ENCODE measurements around the gene MCHR1. TPM values are rescaled to one million over a fixed set of nuclear protein-coding genes. Genes with fewer than 3 reads are reported as not detected.
"Not testable (repeated sequence)": the region's sequence is repeated elsewhere in the genome, so short reads cannot be mapped to it uniquely, and the experiment has no call there.

Gene MCHR1
- total RNA-seq, 2 donors from 2014 or later = 0.53 TPM; not detected in 1

DNA sequence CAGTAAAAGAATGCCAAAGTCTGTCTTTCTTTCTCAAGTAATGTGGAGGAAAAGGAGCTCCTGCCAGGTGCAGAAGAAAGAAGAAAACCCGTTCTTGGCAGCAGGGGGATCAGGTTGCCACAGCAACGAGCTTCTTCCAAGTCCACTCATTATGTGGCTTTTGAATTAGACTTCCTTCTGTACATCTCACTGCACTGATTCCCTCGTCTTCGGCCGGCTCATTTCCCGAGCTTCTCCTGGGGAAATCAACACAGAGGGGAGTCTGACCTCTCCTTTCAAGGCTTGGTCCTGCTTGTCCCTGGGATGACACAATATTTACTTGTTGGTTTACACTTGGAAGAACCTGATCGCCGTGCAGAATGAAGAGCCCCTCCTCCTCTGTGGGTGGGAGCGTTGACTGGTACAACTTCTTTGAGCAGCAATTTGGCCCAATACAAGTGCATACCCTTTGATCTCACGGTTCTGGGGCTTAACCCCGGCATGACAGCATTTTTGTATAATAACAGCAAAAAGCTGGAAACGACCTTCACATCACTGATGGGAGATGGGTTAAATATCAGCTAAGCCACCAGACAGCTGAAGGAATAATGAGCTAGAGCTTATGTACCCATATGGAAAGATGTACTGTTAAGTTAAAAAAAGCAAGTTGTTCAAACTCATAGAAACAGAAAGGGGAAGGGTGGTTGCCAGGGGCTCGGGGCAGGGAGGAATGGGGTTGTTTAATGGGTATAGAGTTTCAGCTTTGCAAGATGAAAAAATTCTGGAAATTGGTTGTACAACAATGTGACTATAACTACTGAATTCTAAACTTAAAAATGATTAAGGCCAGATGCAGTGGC lies 35.4 kb downstream of the MCHR1 start:
- Histone ChIP-seq H3K36me3 (ENCODE audit: control insufficient read depth, insufficient read depth, low read length) (no peaks in the 10 kb centered on the region), H3K27ac (ENCODE audit: low read depth, low read length) (peak overlapping the region; percentile 82), H3K4me1 (ENCODE audit: control insufficient read depth, insufficient read depth, low read length) (peaks cover 4% of the 10 kb centered on the region), H3K9me3 (ENCODE audit: control insufficient read depth, low read length) (no peaks in the 10 kb centered on the region), H3K4me3 (ENCODE audit: low read length) (peak overlapping the region; percentile 8), H3K27me3 (ENCODE audit: control insufficient read depth, insufficient read depth, low read length, poor library complexity, severe bottlenecking) (no peaks in the 10 kb centered on the region), H3K9ac (ENCODE audit: extremely low read depth, low read length, poor library complexity, severe bottlenecking) (peak overlapping the region; percentile 3)
- peak overlapping the region; percentile 80 for H3K27ac Mint-ChIP-seq
- 8 to 19% methylated on average over 12 to 13 of the region's 13 CpGs for WGBS, 2 experiments (ENCODE audit: insufficient coverage in 1 of 2, insufficient read length in 1 of 2)
- H3K27me3 Mint-ChIP-seq (ENCODE audit: insufficient read depth) = peaks cover 2% of the 10 kb centered on the region
- peak overlapping the region; percentile 27 for H3K4me3 Mint-ChIP-seq
- peak; percentile 83 for DNase-seq
- no peak for TF ChIP-seq CTCF (conservative IDR thresholded peaks at IDR 0.05)
- no peaks in the 10 kb centered on the region for H3K36me3 Mint-ChIP-seq (ENCODE audit: low read depth)
- peaks cover 33% of the 10 kb centered on the region for H3K4me1 Mint-ChIP-seq
- no peaks in the 10 kb centered on the region for H3K9me3 Mint-ChIP-seq

DNA sequence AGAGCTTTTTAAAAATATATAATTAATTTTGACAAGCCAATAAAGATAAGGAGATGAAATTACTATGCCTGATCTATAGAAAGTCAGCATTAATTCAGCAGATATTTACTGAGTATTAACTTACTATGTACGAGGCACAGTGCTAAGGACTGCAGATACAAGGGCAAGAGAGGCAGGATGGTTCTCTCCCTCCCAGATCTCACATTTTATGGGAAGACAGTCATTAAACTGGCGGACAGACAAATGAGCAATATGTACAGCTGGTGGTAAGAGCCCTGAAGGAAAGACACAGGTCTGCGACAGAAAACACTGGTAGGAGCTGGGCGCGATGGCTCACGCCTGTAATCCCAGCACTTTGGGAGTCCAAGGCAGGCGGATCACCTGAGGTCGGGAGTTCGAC lies 36.8 kb downstream of the MCHR1 start:
- Mint-ChIP-seq H3K9me3 (no peaks in the 10 kb centered on the region), H3K4me1 (peaks cover 33% of the 10 kb centered on the region), H3K27me3 (ENCODE audit: insufficient read depth) (no peaks in the 10 kb centered on the region), H3K27ac (no peak overlapping the region), H3K4me3 (no peak overlapping the region), H3K36me3 (ENCODE audit: low read depth) (no peaks in the 10 kb centered on the region)
- DNase-seq = no peak
- Histone ChIP-seq H3K9ac (ENCODE audit: extremely low read depth, low read length, poor library complexity, severe bottlenecking) (no peak overlapping the region), H3K27me3 (ENCODE audit: control insufficient read depth, insufficient read depth, low read length, poor library complexity, severe bottlenecking) (no peaks in the 10 kb centered on the region), H3K4me3 (ENCODE audit: low read length) (no peak overlapping the region), H3K9me3 (ENCODE audit: control insufficient read depth, low read length) (no peaks in the 10 kb centered on the region), H3K27ac (ENCODE audit: low read depth, low read length) (no peak overlapping the region), H3K36me3 (ENCODE audit: control insufficient read depth, insufficient read depth, low read length) (no peaks in the 10 kb centered on the region), H3K4me1 (ENCODE audit: control insufficient read depth, insufficient read depth, low read length) (peaks cover 4% of the 10 kb centered on the region)
- TF ChIP-seq CTCF (conservative IDR thresholded peaks at IDR 0.05) = no peak
- 95 to 100% methylated on average over 3 to 9 of the region's 9 CpGs for WGBS, 2 experiments (ENCODE audit: insufficient coverage in 1 of 2, insufficient read length in 1 of 2)

DNA sequence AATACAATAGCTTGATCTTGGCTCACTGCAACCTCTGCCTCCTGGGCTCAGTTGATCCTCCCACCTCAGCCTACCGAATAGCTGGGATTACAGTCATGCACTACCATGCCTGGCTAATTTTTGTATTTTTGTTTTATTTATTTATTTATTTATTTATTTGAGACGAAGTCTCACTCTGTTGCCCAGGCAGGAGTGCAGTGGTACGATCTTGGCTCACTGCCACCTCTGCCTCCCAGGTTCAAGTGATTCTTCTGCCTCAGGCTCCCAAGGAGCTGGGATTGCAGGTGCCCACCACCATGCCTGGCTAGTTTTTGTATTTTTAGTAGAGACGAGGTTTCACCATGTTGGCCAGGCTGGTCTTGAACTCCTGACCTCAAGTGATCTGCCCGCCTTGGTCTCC lies 38.4 kb downstream of the MCHR1 start:
- not testable (repeated sequence) for H3K27me3 ChIP-seq (ENCODE audit: control insufficient read depth, insufficient read depth, low read length, poor library complexity, severe bottlenecking); H3K36me3 ChIP-seq (ENCODE audit: control insufficient read depth, insufficient read depth, low read length); H3K27ac ChIP-seq (ENCODE audit: low read depth, low read length); H3K36me3 Mint-ChIP-seq (ENCODE audit: low read depth); H3K4me1 ChIP-seq (ENCODE audit: control insufficient read depth, insufficient read depth, low read length); H3K4me3 Mint-ChIP-seq; H3K9ac ChIP-seq (ENCODE audit: extremely low read depth, low read length, poor library complexity, severe bottlenecking); H3K9me3 ChIP-seq (ENCODE audit: control insufficient read depth, low read length); H3K9me3 Mint-ChIP-seq; H3K27ac Mint-ChIP-seq; DNase-seq; H3K4me3 ChIP-seq (ENCODE audit: low read length); H3K27me3 Mint-ChIP-seq (ENCODE audit: insufficient read depth)
- H3K4me1 Mint-ChIP-seq = peaks cover 30% of the 10 kb centered on the region
- WGBS, 2 experiments (ENCODE audit: insufficient coverage in 1 of 2, insufficient read length in 1 of 2) = 85 to 100% methylated on average over 1 to 5 of the region's 5 CpGs

Measured in endodermal cell (in vitro differentiated cells).